DMS53 treated with DMSO at 0.1 percent for 48 hours (cell line): ENCODE data around the gene DCST1.

Experiments used
- DNase-seq: peaks from one replicate; lab custom pipeline; 2025; ENCODE audit not compliant: unreplicated experiment; lab: John Stamatoyannopoulos, UW

Gene DCST1

DNA sequence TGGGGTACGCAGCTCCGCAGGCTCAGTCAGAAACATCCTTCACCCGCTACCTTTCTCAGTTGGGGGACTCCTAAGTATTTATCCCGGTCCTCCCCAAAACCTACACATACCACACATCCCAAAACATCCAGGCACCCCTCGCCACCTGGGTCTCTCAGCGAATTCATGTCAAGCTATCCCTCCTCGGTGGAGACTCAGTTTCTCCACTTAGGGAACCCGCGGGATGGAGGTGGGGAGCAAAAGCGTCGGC lies 32.3 kb upstream of the DCST1 start:
- DNase-seq = no peak

DNA sequence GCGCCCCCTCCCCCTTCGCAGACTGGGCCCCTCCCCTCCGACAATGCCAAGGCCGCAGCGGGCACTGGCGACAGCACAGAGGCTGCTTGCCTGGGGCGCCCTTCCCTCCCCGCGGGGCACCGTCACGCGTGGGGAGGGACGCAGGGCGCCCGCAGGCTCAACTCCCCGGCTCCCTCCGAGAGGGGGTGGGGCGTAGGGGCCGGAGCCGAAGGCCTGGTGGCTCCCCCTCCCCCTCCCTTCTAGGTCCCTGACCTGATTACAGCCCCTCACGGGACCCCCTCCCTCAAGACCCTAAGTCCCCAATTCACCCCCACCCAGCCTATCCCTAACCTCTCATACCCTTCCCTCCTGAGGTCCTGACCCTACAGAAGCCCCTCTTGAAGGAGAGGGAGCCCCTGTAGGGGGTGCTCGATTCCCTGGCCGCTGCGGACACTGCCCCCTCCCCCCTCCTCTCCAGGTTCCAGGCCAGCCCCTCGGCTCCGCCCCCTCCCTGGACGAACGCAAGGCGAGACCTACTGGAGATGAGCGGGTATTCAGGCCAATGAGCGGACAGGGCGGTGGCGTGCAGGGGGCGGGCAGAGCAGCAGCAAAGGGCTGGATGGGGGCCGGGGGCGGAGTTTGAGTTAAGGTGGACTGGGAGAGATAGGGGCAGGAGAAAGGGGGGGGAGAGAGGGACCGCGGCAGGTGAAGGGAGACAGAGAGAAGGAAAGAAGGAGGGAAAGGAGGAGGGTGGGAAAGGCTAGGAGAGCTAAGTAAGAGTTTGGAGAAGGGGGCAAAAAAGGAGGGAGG lies 31.8 kb upstream of the DCST1 start:
- DNase-seq = peak; percentile 93

DNA sequence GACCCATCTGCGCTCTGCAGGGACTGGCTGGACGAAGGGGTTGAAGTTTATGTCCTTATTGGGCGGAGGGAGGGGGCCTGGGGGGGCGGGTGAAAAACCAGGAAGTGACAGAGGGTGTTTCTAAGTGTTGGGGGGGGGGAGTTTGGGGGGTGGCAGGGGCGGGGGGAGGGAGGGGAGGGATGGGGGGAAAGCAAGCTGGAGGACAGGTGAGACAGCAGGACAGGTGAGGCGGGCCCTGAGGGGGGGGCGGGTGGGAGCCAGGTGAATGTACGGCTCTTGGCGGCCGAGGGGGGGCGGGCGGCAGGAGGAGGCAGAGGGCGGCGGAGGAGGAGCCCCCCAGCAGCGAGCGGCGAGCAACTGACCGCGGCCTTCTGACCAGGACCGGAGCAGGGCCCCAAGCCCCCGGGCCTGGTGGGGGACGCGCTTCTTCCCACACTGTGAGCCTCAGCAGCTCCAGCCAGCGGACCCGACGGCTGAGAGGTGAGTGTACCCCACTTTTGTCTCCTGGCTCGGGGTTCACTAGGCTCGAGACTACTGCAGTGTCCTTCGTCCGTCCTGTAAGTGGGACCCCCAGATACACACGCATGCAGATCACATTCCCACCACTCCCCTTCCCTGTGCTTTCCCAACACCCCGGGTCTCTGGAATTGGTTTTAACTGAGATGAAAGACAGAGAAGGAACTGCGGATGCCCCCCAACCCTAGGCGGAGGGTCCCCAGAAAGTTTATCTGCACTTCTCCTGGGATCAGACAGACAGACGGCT lies 31.0 kb upstream of the DCST1 start, which contains the start of gene ZBTB7B:
ZBTB7B (plus strand) TSS at position 339 of the 763 bp plus-strand sequence. CDS start 11,859 bp downstream, outside the sequence.
- DNase-seq = peak; percentile 89

DNA sequence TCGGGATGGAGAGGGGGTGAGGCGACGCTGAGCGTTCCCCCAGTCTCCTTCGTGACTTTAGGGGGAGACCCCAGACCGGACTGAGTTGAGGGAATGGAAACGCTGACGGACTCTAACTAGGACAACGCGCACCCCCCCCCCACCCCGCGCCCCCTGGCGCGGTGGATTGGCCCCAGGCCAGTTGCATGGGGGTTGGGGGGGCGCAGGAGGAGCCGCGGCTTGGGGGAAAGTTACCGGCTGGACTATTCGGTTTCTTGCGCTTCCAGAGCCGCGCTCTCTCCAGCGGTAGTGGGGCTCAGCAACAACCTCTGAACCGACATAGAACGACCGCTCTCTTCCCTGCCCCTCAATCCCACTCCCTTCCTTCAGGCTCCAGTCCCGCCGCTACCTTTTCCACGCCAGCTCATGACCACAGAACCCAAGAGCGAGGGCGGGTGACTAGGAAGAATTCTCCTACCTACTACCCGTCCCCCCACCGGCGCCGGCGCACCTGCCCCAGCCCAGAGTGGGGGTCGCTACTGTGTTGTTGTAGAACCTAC lies 30.3 kb upstream of the DCST1 start:
- no peak for DNase-seq

DNA sequence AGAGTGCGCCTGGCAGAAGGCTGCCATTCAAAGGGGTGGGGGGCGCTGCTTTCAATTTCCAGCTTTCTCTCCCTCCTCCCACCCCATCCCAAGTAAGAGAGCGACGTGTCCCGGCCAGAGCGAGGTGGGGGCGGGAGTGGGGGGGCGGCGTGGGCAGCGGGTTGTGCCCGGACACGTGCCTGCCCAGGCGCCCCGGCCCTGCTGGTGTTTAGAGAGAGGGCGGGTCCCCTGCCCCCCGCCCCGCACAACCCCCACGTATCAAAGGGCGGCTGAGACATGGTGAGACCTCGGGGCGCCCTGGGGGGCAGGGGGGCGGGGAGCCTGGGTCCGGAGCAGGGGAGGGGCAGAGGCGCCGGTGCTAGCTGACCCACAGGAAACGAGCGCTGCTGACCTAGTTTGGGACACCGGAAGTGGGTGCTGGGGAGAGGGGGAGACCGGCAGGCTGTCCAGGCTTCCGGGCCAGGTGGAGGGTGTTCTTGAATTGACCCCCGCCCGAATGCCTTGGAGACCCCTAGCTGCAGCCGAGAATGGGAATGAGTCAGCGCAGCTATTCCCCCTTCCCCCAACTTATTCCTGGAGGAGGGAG lies 29.8 kb upstream of the DCST1 start:
- DNase-seq = no peak

DNA sequence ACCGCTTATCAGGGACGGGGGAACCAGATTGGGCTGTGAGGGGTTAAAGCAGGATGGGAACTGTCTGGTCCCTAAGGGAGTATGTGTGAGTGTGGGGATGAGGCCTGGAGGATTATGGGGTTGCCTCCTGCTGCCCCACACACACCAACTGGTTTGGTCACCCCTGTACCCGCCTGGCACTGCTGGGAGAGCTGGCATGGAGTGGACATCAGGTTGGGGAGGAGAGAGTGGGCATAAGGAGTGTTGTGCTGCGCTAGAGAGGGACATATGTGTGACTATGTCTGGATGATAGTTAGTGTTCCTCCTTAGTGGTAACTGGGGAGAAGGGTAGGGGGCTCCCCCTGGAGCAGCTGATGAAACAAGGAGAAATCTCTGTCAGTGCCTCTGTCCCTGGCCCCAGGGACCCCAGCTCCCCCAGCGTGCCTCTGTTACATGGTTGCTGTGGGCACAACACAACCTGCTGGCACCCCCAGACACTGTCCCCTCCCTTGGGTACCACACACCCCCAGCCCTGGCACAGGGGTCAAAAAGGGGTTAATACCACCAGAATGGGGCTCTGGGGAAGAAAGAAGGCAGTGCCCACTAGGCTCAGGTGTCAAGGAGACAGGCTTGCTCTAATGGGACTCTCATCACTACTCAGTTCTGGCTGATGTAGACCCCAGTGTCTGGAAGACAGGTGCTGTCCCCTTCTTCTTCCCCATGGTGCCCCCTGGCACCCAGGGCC lies 29.1 kb upstream of the DCST1 start:
- no peak for DNase-seq

DNA sequence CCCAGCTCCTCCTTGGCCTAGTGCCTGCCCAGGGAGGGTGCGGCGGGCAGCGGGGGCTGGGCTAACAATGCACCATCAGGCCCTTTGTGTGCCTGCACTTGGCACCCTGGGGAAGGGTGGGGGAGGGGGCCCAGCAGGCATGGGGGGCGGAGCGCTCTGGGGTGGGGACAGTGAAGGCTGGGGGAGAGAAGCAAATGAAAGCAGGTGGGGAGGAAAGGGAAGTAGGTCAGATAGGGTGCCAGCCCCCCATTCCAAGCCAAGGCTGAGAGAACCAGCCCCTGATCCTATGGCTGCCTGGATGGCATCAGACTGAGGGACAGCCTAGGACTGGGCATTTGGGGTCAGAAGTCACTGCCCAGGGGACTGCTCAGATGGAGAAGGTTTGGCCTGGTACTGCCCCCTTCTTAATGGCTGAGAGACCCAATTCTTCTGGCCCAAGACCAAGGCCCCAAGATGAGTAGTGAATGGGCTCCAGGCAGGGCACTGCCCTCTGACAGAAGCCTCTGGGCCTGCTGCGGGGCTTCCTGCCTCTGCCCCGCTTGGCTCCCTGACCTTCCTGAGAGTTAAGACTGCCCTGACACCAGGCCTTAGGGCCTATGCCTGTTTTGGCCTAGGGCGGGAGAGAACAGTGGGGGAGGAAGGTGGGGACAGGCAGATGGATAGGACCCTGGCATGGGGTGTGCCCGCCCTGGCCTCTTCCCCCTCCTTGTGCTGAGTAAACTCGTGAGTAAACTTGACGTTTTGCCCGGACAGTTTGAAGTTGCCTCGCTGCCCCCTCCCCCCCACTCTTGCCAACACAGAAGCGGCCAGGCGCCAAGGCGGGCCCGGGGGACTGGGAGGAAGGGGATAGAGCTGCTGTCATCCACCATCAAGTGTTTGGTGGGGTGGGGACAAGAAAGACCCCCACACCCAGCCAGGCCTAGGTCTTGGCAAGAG lies 28.3 kb upstream of the DCST1 start:
- no peak for DNase-seq

DNA sequence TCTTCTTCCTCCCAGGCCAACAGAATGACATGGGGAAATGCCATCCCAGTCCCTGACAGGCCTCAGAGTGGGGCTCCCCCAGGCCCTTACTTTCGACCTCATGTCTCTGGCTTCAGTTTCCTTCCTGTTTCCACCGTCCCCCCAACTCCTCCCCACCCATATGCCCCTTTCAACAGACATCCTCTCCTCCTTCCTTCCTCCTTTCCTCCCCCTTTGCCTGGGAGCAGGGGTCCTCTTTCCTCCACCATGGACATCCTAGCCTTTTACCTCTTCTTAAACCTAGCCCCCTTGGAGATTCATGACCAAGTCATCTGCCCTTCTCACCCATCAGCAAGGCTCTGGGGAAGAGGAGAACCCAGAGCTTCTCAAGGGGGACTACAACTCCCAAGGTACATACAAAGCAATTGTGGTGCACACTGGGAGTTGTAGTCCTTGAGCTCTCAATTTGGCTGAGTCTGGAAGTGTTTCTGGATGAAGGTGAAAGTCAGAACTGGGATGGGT lies 27.0 kb upstream of the DCST1 start:
- DNase-seq = no peak

DNA sequence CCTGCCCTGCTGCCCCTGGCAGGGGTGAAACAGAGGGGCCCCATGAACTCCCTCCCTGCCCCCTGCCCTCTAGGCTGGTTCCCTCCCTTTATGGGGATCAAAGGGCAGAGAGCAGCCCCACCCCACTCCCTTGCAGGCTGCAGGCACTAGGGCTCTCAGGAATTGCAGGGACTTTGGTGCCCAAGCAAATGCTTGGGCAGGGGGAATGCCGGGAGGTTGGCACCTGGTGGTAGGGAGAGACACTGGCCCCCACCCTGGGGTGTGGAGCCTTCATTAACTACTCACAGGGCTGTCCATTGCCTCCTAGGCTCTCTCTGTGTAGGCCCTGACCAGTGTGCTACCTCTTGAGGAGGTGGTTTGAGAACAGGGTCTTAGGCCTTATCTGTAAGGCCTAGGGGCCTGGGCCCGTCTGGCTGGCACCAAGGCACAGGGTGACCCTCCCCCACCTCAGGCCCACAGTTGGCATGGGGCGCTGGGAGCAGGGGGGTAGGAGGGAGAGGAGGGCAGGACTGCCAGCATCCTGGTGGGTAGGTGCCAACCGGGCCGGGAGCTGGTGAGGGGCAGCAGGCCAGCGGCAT lies 26.3 kb upstream of the DCST1 start:
- DNase-seq = no peak

DNA sequence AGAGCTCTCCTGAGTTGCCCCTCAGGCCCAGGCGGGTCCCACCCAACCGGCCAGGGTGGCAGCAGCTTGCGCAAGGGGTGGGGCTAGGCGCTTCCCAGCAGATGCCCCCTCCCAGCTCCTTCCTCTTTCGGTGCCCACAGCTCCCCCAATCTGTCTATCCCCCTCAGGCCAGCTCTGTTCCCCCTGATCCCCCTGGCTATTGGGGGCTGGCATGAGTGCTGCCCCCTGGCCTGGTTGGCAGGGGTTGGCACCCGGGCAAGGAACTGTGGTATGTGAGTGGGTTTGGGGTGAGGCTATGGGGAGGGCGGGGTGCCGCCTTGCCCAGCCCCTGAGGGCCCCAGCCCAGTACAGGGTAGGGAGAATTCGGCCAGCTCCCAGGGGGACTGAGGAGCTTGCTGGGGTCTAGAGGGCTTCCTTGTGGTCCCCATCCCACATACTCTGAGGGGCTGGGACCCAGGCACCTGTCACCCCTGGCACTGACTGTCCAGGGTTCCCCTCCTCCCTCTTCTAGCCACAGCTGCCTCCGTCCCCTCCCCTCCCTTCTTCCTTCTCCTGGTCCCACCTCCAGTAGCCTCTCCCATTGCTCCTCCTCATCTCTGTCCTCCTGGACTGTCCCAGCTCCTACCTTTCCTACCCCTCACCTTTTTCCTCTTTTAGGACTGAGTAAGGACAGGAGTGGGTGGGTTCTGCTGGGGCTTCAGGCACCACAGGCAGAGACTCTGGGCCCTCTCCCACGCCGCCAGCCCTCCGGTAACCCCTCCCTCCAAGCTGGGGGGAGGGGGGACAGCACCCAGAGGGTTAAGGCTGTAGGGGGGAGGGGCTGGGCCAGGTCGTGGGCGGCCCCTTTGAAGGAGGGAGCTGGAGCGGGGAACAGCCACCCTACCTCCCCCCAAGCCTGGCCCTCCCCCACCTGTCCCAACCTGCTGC lies 25.3 kb upstream of the DCST1 start:
- DNase-seq = no peak

DNA sequence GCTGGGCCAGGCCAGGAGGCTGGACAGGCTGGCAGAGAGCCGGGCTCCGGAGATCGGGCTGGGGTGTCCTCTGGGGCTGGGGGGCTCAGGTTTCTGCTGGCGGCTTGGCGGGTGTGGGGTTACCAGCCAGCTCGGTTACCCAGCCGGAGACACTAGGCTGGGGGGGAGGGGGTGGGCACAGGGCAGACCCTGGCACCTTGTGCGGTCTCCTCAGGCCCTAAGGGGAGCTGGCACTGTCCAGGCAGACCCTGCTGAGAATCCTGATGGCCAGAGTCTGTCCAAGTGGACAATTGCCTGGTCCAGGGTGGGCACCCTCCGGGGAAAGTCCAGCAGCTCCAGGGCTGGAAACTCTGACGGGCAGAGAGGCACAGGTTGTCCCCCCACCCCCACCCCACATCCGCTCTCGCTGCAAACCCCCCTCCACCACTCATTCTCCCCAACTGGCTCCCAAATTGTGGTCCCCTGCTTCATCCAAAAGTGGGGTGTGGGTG lies 24.4 kb upstream of the DCST1 start:
- no peak for DNase-seq

DNA sequence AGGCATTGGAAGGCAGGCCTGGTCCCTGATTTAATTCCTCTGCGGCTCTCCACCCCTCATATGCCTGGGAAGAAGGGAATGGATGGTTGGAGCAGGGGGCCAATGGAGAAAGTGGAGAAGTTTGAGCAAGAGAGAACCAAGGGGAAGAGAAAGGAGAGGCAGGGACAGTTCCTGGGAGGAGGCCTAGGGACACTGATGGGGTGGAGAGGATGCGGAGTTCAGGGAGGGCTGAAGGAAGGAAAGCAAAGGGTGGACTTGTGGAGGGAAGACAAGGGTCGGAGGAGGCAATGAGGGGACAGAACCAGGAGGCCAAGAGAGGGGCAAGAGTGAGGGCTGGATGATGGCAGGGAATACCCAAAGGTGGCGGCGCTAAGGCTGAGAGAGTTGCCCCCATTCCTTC lies 23.9 kb upstream of the DCST1 start:
- no peak for DNase-seq

DNA sequence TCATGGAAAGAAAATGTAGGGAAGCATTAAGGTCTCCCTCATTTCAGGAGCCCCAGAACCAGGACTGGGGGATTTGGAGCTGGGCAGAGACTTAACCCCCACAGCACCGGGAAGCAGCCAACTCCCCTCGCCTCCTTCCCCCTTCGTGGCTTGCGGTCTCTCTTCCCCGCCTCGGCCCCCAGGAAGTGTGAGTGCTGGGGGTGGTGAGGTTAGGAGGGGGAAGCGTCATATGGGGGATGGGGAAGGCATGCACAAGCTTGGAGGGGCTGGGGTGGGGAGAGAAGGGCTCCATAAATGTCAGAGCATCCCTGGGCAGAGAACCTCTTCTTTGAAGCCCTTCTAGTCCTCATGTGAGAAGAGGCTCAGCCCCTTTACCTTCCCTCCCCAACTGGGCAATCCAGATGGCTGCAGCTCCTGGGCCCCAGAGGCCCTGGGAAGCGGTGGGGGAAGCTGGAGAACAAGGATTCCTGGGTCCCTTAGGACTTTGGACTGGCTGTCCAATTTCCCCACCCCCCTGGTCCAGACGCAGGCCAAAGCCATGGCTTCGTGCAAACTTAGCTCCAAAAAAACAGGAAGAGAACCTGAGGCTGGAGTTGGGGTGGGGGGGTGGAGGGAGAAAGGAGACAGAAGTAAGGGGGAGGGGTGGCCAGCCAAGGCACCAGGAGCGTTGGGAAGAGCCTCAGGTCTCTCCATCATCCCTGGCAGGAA lies 23.3 kb upstream of the DCST1 start:
- DNase-seq = no peak

DNA sequence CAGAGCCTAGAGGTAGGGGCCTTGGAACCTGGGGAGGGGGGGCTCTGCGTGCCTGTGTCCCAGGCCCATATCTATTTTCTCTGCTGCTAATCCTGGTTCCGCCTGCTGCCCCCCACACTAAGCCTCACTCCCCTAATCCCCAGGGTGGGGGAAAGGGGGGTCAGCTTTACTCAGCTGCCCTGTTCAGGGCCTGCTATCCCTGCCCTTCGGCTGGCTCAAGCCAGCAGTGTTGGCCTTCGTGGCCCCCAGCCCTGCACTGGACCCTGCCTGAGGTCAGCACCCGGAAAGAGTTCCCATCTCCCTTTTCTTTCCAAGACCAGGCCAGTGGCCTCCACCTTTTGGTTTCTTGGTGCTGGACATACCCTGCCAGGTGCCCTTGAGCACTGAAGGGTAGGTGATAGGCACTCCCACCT lies 22.6 kb upstream of the DCST1 start:
- no peak for DNase-seq

DNA sequence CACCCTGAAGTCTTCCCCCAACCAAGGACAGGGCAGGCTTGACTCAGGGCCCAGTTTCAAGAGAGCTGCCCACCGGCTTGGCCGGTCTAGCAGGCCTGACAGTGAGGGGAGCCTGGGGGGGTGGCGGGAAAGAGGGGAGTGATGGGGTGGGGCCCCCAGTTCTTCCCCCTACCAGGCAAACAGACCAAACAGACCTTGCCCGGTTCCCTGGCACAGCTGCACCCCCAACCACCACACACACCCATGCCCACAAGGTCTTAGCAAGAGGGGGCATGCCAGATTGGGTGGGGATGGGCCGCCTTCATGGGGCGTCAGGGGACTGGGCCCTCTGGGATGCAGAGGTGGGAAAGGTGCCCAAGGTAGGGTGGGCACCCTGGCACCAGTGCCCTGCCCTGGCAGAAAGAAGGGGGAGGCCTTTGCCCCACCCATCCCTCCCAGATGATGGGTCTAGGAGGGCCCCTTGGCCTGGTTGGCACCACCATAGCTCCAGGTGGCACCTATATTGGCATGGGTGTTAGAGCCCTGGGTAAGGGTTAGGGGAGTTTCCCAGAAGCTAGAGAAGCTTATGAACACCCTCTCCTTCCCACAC lies 22.1 kb upstream of the DCST1 start:
- no peak for DNase-seq

DNA sequence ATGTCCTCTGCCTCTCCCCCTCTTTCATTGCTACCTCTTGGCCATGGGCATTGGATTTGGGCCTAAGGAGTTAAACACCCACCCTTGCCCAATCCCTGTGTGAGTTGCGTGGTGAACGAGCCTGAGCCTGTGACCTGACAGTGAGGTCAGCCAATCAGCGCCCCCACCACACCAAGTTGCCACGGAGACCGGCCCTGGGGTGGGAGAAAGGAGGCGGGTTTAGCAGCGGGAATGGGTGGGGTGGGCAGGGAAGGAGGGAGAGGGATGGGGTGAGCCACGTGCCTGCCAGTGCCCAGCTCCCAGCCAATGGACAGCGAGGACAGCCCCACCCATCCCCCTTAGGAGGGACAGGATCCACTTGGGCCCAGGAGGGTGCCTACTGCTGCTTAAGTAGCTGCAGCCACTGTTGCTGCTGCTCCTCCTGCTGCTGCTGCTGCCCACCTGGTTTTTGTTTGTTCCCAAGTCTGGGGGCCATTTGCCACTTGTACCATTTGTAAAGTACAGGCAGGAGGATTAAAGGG lies 21.5 kb upstream of the DCST1 start:
- no peak for DNase-seq
